Hepatocyte (in vitro differentiated cells): ENCODE results near the gene ANAPC7.

Experiments
- EZH2 ChIP-seq: fragments of 200-600 bp; sonication (generic); IDR thresholded peaks from 2 replicates; pipeline ENCODE4 v1.6.1; 2016; ENCODE audit warnings: antibody characterized with exemption, mild to moderate bottlenecking, borderline replicate concordance
- EZH2phosphoT487 ChIP-seq: fragments of 200-600 bp; sonication (generic); IDR thresholded peaks from one replicate; pipeline ENCODE4 v1.6.1; 2018; ENCODE audit warnings: antibody characterized with exemption, mild to moderate bottlenecking, low read depth, moderate library complexity; ENCODE audit not compliant: unreplicated experiment, severe bottlenecking
- TF ChIP-seq, protein P1 (sequence below): fragments of 200-600 bp; sonication (generic); IDR thresholded peaks from 2 replicates; pipeline ENCODE4 v1.5.1; 2016; ENCODE audit warnings: antibody characterized with exemption, mild to moderate bottlenecking; ENCODE audit not compliant: poor library complexity

DNA sequence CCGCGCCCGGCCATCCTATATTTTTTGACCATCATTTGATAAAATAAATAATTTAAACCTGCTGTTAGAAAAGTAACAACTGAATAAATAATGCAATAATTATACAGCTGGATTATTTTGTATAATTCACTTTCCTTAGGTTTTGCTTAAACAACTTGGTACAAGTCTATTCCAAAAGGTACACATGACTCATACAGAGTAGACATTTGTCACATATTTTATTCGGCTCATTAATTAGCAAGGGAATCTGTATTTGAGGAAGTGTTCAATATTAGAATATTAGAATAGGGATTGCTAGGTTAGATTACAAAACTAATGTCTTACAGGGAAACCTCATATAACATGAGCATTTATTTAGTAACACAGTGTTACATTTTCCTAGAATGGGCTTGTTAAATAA, 73.8 kb downstream of the ANAPC7 start:
- no peak for TF ChIP-seq EZH2
- TF ChIP-seq, protein P1, sequence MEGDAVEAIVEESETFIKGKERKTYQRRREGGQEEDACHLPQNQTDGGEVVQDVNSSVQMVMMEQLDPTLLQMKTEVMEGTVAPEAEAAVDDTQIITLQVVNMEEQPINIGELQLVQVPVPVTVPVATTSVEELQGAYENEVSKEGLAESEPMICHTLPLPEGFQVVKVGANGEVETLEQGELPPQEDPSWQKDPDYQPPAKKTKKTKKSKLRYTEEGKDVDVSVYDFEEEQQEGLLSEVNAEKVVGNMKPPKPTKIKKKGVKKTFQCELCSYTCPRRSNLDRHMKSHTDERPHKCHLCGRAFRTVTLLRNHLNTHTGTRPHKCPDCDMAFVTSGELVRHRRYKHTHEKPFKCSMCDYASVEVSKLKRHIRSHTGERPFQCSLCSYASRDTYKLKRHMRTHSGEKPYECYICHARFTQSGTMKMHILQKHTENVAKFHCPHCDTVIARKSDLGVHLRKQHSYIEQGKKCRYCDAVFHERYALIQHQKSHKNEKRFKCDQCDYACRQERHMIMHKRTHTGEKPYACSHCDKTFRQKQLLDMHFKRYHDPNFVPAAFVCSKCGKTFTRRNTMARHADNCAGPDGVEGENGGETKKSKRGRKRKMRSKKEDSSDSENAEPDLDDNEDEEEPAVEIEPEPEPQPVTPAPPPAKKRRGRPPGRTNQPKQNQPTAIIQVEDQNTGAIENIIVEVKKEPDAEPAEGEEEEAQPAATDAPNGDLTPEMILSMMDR: no peak
- TF ChIP-seq EZH2phosphoT487: no peak
